Tibial artery (tissue), 4 donors: ENCODE measurements around the gene SLC24A3.
"Not testable (repeated sequence)": the region's sequence is repeated elsewhere in the genome, so short reads cannot be mapped to it uniquely, and the experiment has no call there.

Experiments
- DNase-seq, 2 donors: peaks; one replicate each; pipeline ENCODE4 v3.0.0-alpha.2; 2019
- H3K27ac ChIP-seq, 2 donors: fragments of 200-600 bp; sonication (generic) in 1 of 2; 1 replicate in 1 of 2; 2 replicates in 1 of 2; pipeline ENCODE4 v1.5.1; 2018 to 2019; ENCODE audit warnings: mild to moderate bottlenecking in 1 of 2
- H3K27me3 ChIP-seq, 2 donors: fragments of 200-600 bp; sonication (generic) in 1 of 2; one replicate each; pipeline versions ENCODE4 v1.5.1 to v1.6.0; 2016 to 2019
- H3K36me3 ChIP-seq, 3 donors: fragments of 200-600 bp; sonication (generic) in 2 of 3; one replicate each; pipeline ENCODE4 v1.5.1; 2016 to 2019; ENCODE audit warnings: mild to moderate bottlenecking in 2 of 3
- H3K4me1 ChIP-seq, 4 donors: fragments of 200-600 bp; sonication (generic) in 2 of 4; 1 replicate in 3 of 4; 2 replicates in 1 of 4; pipeline ENCODE4 v1.5.1; 2016 to 2019
- H3K4me3 ChIP-seq, 2 donors: fragments of 200-600 bp; sonication (generic) in 1 of 2; 1 replicate in 1 of 2; 2 replicates in 1 of 2; pipeline ENCODE4 v1.5.1; 2018 to 2019; ENCODE audit warnings: mild to moderate bottlenecking in 2 of 2
- H3K9me3 ChIP-seq, 3 donors: fragments of 200-600 bp; sonication (generic) in 1 of 3; one replicate each; pipeline ENCODE4 v1.5.1; 2016 to 2019
- intact Hi-C: fragments of 100-400 bp; cut with DNase I; formaldehyde crosslinking; loops from one replicate; pipeline ENCODE4 v1.15.0; 2023; ENCODE audit warnings: low total_unique reads
- TF ChIP-seq, protein P1 (sequence below), 2 experiments: fragments of 200-600 bp in 1 of 2; fragments of 450-650 bp in 1 of 2; IDR thresholded peaks; one replicate each; pipeline ENCODE4 v1.5.1; 2017 to 2019; ENCODE audit warnings: antibody characterized with exemption in 2 of 2, mild to moderate bottlenecking in 1 of 2, moderate library complexity in 1 of 2

The SLC24A3 gene

DNA sequence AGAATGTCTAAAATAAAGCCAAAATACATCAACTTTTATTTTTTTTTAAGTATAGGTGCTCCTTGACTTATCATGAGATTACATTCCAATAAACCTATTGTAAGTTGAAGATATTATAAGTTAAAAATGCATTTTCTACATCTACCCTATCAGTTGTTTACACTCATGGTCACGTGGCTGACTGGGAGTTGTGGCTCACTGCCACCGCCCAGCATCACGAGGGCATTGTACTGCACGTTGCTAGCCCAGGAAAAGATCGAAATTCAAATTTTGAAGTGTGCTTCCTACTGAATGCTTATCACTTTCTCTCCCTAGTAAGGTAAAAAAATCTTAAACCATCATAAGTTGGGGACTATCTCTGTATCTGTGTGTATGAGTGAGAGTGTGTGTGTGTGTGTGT is 419.0 kb downstream of the SLC24A3 start:
- intact Hi-C loops, result no loop called here
- no peak overlapping the region for H3K27ac ChIP-seq
- H3K27me3 ChIP-seq, result no peaks in the 10 kb centered on the region
- H3K9me3 ChIP-seq, result no peaks in the 10 kb centered on the region
- peaks cover 0 to 8% (median 0%) of the 10 kb centered on the region in 4 donors for H3K4me1 ChIP-seq
- no peak for DNase-seq
- H3K36me3 ChIP-seq, result no peaks in the 10 kb centered on the region
- no peak overlapping the region for H3K4me3 ChIP-seq
- TF ChIP-seq, protein P1, sequence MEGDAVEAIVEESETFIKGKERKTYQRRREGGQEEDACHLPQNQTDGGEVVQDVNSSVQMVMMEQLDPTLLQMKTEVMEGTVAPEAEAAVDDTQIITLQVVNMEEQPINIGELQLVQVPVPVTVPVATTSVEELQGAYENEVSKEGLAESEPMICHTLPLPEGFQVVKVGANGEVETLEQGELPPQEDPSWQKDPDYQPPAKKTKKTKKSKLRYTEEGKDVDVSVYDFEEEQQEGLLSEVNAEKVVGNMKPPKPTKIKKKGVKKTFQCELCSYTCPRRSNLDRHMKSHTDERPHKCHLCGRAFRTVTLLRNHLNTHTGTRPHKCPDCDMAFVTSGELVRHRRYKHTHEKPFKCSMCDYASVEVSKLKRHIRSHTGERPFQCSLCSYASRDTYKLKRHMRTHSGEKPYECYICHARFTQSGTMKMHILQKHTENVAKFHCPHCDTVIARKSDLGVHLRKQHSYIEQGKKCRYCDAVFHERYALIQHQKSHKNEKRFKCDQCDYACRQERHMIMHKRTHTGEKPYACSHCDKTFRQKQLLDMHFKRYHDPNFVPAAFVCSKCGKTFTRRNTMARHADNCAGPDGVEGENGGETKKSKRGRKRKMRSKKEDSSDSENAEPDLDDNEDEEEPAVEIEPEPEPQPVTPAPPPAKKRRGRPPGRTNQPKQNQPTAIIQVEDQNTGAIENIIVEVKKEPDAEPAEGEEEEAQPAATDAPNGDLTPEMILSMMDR (IDR thresholded peaks at IDR 0.05), result no peak

DNA sequence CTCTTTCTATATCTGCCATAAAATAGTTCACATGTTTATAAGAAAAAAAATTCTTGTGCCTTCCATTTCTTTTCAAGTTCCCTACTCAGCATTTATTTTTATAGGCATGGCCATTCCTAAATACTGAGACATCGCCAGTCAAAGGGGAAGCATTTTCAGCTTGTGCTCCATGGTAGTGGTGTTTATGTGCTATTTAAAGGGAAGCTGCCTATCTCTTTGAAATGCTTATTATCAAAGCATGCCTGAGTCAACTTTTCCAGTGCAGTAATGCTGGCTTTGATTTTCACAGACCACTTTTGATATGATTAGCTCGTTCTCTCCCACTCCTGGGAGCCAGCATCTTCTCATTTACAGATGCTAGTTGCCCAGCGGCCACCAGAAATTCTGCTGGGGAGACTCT is 421.5 kb downstream of the SLC24A3 start:
- Histone ChIP-seq H3K27ac (no peak overlapping the region), H3K4me1 (peaks cover 0 to 8% (median 0%) of the 10 kb centered on the region in 4 donors), H3K4me3 (no peak overlapping the region), H3K36me3 (no peaks in the 10 kb centered on the region), H3K9me3 (no peaks in the 10 kb centered on the region), H3K27me3 (no peaks in the 10 kb centered on the region)
- no peak for DNase-seq
- TF ChIP-seq, protein P1 (IDR thresholded peaks at IDR 0.05), result no peak
- intact Hi-C loops, result no loop called here

- H3K4me3 ChIP-seq, H3K4me1 ChIP-seq, H3K27me3 ChIP-seq, intact Hi-C loops, DNase-seq, H3K36me3 ChIP-seq, H3K27ac ChIP-seq, H3K9me3 ChIP-seq: not testable (repeated sequence)
These were observed 427.1 kb downstream of the SLC24A3 start for GRCh38 chr20:19639471-19640045.

DNA sequence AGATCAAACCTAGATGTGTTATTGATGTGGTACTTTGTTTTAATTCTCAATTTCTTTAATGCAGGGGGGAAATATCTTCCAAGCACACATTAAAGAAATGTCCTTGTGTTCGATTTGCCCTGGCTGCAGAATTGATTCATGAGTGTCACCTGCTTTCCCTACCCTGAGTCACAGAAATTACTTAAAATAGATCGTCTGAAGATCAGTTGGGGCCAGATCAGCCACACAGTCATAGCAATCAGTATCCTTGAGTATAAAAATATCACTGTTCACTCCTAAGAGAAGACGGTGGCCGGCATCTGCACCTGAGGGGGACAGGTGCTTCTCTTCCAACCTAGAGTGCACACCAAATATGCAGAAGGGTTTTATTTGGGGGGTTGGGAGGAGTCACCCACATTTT is 430.4 kb downstream of the SLC24A3 start:
- H3K36me3 ChIP-seq, result no peaks in the 10 kb centered on the region
- intact Hi-C loops, result no loop called here
- no peak for DNase-seq
- no peak overlapping the region for H3K27ac ChIP-seq
- H3K4me3 ChIP-seq, result no peak overlapping the region
- H3K27me3 ChIP-seq, result no peaks in the 10 kb centered on the region
- TF ChIP-seq, protein P1 (IDR thresholded peaks at IDR 0.05), result no peak
- no peaks in the 10 kb centered on the region for H3K9me3 ChIP-seq
- H3K4me1 ChIP-seq, result no peaks in the 10 kb centered on the region

DNA sequence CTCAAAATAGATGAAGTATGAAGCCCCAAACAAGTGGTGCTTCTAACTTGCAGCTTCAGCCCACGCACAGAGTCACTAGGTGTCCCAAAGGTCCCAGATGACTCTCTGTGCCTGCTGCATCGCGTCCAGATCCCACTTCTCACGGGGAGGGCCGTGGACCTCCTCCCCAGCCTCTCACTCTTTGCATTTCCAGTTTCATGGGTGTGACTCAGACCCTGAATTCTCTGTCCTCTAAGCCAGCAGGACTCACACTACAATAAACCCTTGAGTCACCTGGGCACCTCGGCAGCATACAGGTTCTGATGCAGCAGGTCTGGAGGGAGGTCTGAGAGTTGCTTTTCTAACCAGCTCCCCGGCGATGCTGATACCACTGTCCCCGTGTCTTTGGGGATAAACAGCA is 431.6 kb downstream of the SLC24A3 start:
- no peaks in the 10 kb centered on the region for H3K27me3 ChIP-seq
- DNase-seq, result no peak
- no peaks in the 10 kb centered on the region for H3K4me1 ChIP-seq
- H3K9me3 ChIP-seq, result no peaks in the 10 kb centered on the region
- H3K4me3 ChIP-seq, result no peak overlapping the region
- intact Hi-C loops, result no loop called here
- no peaks in the 10 kb centered on the region for H3K36me3 ChIP-seq
- H3K27ac ChIP-seq, result no peak overlapping the region
- TF ChIP-seq, protein P1 (IDR thresholded peaks at IDR 0.05), result no peak

DNA sequence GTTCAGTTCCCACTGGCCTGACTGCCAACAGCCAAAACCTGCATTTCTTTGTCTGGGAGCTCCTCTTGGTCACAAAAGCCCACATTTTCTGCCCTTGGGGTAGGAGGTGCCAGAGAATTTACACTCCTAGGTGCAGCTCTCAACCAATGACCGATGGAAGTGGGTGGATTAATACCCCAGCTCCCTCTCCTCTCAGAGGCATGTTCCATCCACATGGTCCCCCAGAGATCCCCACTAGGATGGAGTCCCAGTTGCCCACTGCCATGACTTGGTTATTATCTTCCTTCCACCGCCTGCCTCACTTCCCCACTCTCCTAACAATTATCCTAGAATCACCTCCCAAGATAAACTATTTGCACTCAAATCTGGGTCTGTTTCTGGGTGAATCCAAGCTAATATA is 434.5 kb downstream of the SLC24A3 start:
- intact Hi-C loops, result no loop called here
- no peaks in the 10 kb centered on the region for H3K9me3 ChIP-seq

More for the DNA sequence above, 434.5 kb downstream of the SLC24A3 start:
- no peak for DNase-seq
- H3K36me3 ChIP-seq, result no peaks in the 10 kb centered on the region
- no peaks in the 10 kb centered on the region for H3K4me1 ChIP-seq
- H3K27ac ChIP-seq, result no peak overlapping the region
- TF ChIP-seq, protein P1 (IDR thresholded peaks at IDR 0.05), result no peak
- H3K4me3 ChIP-seq, result no peak overlapping the region
- H3K27me3 ChIP-seq, result no peaks in the 10 kb centered on the region
